Activated T-cell treated with anti-CD3 and anti-CD28 coated beads, Interleukin-2, amount 50 U/mL, for 4 hours (primary cell): Measurements from ENCODE around the gene APOL4. TPM values are rescaled to one million over a fixed set of nuclear protein-coding genes. Genes with fewer than 3 reads are reported as not detected.
"Not testable (repeated sequence)": the region's sequence is repeated elsewhere in the genome, so short reads cannot be mapped to it uniquely, and the experiment has no call there.

Source experiments
- ATAC-seq, 2 donors: fragments of 200-7000 bp; cut with Tn5 transposase; one replicate each; pipeline ENCODE4 v1.10.0; 2021
- DNase-seq: peaks from one replicate; pipeline ENCODE4 v3.0.0-alpha.2; 2020
- H3K27me3 Mint-ChIP-seq: one replicate; pipeline ENCODE4 v1.8.0; 2021; ENCODE audit warnings: low read depth, mixed read lengths
- H3K36me3 Mint-ChIP-seq: one replicate; pipeline ENCODE4 v1.8.0; 2022; ENCODE audit warnings: mixed read lengths; ENCODE audit not compliant: insufficient read depth
- H3K4me1 Mint-ChIP-seq: one replicate; pipeline ENCODE4 v1.8.0; 2021; ENCODE audit warnings: low read depth, mixed read lengths
- H3K4me3 Mint-ChIP-seq: one replicate; pipeline ENCODE4 v1.8.0; 2021; ENCODE audit warnings: mild to moderate bottlenecking, moderate library complexity, mixed read lengths
- H3K9me3 Mint-ChIP-seq: one replicate; pipeline ENCODE4 v1.8.0; 2021; ENCODE audit warnings: mixed read lengths
- total RNA-seq, 3 donors: library from RNA; stranded (reverse); gene quantifications; one replicate each; pipeline ENCODE4 v1.2.1, GENCODE V29; 2021

APOL4 gene
- total RNA-seq, 3 donors from 2014 or later, result 0.27 TPM; not detected in 2

DNA sequence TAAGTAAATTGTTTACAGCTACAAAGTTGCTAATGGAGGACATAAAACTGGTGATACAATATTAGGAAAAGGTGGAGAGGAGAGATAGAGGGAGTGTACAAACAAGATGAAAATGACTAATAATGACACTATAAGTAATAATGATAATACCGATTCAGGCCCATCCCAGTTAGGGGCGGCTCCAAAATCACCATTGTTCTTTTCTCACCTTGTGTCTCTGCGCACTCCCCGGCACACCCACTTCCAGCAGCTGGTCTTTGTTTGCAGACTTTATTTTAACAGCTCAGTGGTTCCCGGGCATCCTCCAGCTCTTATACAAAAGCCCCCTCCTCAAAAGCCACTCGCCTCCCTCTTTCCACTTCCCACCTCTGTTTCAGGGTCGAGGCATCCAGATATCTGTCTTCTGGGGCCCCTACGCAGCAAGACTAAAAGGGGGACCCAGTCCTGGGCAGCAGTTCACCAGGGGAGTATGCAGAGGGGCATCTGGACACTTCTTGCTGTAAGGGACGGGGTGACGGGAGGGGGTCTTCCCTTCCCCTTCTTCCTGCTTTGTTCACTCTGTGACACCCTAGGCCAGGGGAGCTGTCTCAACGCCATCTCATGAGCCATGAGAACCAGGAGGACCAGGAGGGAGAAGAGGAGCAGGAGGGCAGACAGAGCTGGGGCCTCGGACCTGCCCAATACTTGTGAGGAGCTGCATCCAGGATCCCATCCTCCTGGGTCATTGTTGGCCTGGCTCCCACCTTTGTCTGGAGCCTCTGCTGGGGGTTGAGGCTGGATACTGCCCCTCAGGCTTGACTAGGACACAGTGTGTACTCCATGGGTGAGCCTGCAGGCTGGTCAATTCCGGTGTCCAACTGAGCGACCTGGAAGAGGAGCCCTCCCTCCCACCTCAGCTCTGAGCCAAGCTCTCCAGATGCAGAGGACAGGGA, 35.0 kb upstream of the APOL4 start:
- Mint-ChIP-seq H3K27me3 (no peaks in the 10 kb centered on the region), H3K36me3 (peaks cover 54% of the 10 kb centered on the region)

DNA sequence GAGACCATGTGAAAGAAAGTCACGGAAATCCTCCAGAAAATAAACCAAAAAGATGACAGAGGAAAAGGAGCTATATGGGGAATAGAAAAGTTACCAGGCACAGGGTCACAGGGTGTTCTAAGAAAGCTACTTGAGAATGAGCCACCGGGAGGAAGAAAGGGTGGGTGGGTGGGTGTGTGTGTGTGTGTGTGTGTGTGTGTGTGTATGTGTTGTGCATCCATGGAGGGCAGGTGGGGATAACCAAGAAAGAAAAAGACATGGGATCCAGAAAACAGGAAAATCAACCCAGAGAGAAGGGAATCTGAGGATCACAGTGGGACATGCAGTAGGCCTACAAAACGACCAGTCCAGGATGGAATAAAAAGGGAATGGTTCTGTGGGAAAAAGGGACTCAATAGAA, 34.0 kb upstream of the APOL4 start:
- no peaks in the 10 kb centered on the region for H3K9me3 Mint-ChIP-seq
- peaks cover 62% of the 10 kb centered on the region for H3K36me3 Mint-ChIP-seq
- H3K27me3 Mint-ChIP-seq, result no peaks in the 10 kb centered on the region
- DNase-seq, result no peak
- peak overlapping the region; percentile 97 for H3K4me3 Mint-ChIP-seq
- H3K4me1 Mint-ChIP-seq, result peaks cover 64% of the 10 kb centered on the region
- no peak for ATAC-seq

More for the DNA sequence above, 35.0 kb upstream of the APOL4 start:
- no peak for DNase-seq
- Mint-ChIP-seq H3K4me3 (peak overlapping the region; percentile 97), H3K4me1 (peaks cover 64% of the 10 kb centered on the region), H3K9me3 (no peaks in the 10 kb centered on the region)
- ATAC-seq, result no peak

- peaks cover 67% of the 10 kb centered on the region for H3K36me3 Mint-ChIP-seq
- ATAC-seq, result no peak
- no peaks in the 10 kb centered on the region for H3K27me3 Mint-ChIP-seq
- H3K9me3 Mint-ChIP-seq, result no peaks in the 10 kb centered on the region
- peak overlapping the region; percentile 97 for H3K4me3 Mint-ChIP-seq
- DNase-seq, result no peak
- peaks cover 58% of the 10 kb centered on the region for H3K4me1 Mint-ChIP-seq
Observed at GRCh38 chr22:36234919-36235318, 33.3 kb upstream of the APOL4 start.

DNA sequence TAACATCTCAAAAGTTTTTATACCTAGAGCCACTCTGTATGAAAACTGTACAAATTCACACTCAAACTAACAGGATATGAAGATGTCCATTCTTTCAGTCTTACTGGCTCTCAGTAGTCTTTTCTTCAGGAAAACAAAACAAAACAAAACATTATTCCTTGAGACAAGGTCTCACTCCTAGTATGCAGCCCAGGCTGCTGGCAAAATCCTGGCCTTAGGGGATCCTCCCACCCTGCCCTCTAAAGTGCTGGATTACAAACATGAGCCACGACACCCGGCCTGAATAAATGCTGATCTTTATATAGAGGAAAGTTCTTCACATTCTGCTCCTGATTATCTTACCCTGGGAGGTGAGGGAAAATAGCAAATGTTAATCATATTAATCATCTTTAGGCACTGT, 32.6 kb upstream of the APOL4 start:
- H3K4me3 Mint-ChIP-seq, result no peak overlapping the region
- no peak for ATAC-seq
- no peaks in the 10 kb centered on the region for H3K9me3 Mint-ChIP-seq
- DNase-seq, result no peak
- peaks cover 53% of the 10 kb centered on the region for H3K4me1 Mint-ChIP-seq
- no peaks in the 10 kb centered on the region for H3K27me3 Mint-ChIP-seq
- peaks cover 69% of the 10 kb centered on the region for H3K36me3 Mint-ChIP-seq

GRCh38 chr22:36233796-36234195, 32.2 kb upstream of the APOL4 start:
- H3K36me3 Mint-ChIP-seq, result peaks cover 72% of the 10 kb centered on the region
- no peaks in the 10 kb centered on the region for H3K27me3 Mint-ChIP-seq
- no peaks in the 10 kb centered on the region for H3K9me3 Mint-ChIP-seq
- H3K4me1 Mint-ChIP-seq, result peaks cover 53% of the 10 kb centered on the region
- H3K4me3 Mint-ChIP-seq, result no peak overlapping the region
- DNase-seq (no peak), ATAC-seq (no peak)

GRCh38 chr22:36232715-36233401, 31.2 kb upstream of the APOL4 start:
- peaks cover 48% of the 10 kb centered on the region for H3K4me1 Mint-ChIP-seq
- H3K27me3 Mint-ChIP-seq, result no peaks in the 10 kb centered on the region
- ATAC-seq, result no peak

DNA sequence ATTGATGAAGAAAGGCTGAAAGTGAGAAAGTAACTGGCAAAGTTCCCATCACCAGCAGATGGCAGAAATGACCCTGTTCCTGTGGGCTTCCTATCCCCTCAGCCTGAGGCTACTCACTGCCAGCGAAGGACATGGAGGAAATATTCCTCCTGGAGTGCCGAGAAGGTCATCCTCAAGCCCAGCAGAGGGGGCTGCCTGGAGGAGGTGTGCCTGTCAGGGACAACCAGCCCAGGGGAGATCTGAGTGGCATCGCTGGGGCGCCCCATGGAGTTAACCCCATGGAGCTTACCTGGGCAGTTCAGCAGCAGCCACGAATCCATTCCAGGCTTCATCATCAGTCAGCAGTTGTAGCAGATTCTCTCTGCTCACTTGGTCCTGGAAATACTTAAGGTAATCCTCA, 29.4 kb upstream of the APOL4 start:
- not testable (repeated sequence) for H3K4me3 Mint-ChIP-seq, H3K9me3 Mint-ChIP-seq, H3K27me3 Mint-ChIP-seq, DNase-seq, ATAC-seq
- Mint-ChIP-seq H3K4me1 (peaks cover 30% of the 10 kb centered on the region), H3K36me3 (peaks cover 78% of the 10 kb centered on the region)

More at GRCh38 chr22:36232715-36233401, 31.2 kb upstream of the APOL4 start:
- Mint-ChIP-seq H3K4me3 (no peak overlapping the region), H3K9me3 (no peaks in the 10 kb centered on the region), H3K36me3 (peaks cover 72% of the 10 kb centered on the region)
- DNase-seq, result no peak

GRCh38 chr22:36229649-36230048, 28.0 kb upstream of the APOL4 start:
- H3K4me3 Mint-ChIP-seq, DNase-seq, H3K27me3 Mint-ChIP-seq, H3K9me3 Mint-ChIP-seq, ATAC-seq: not testable (repeated sequence)
- H3K4me1 Mint-ChIP-seq, result peaks cover 16% of the 10 kb centered on the region
- H3K36me3 Mint-ChIP-seq, result peaks cover 67% of the 10 kb centered on the region

DNA sequence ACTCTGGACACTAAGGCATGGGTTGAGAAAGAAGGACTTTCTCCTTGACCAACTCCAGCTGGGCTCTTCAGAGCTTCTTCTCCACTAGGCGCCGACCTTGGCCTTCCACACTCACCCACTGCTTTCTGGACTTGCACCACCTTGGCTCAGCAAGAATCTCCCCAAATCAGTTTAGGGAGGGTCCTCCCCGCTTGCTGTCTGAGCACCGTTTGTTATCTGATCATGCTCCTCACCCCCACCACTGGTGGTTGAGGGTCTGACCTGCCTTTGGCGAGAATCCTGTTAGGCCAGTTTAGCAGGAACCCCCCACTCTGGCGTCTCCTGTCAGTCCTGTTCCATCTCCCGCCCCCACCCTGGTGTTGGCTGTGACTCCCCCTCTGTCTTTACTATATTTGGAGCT, 27.3 kb upstream of the APOL4 start:
- H3K4me1 Mint-ChIP-seq, result peaks cover 12% of the 10 kb centered on the region
- H3K4me3 Mint-ChIP-seq, result no peak overlapping the region
- ATAC-seq, result no peak
- peaks cover 61% of the 10 kb centered on the region for H3K36me3 Mint-ChIP-seq
- H3K27me3 Mint-ChIP-seq, result no peaks in the 10 kb centered on the region
- DNase-seq, result no peak
- no peaks in the 10 kb centered on the region for H3K9me3 Mint-ChIP-seq

GRCh38 chr22:36228369-36228768, 26.8 kb upstream of the APOL4 start:
- peaks cover 56% of the 10 kb centered on the region for H3K36me3 Mint-ChIP-seq
- not testable (repeated sequence) for H3K4me1 Mint-ChIP-seq, DNase-seq, H3K27me3 Mint-ChIP-seq, H3K9me3 Mint-ChIP-seq, ATAC-seq, H3K4me3 Mint-ChIP-seq

GRCh38 chr22:36227806-36228205, 26.2 kb upstream of the APOL4 start:
- Mint-ChIP-seq H3K9me3 (no peaks in the 10 kb centered on the region), H3K36me3 (peaks cover 50% of the 10 kb centered on the region), H3K27me3 (no peaks in the 10 kb centered on the region), H3K4me3 (no peak overlapping the region), H3K4me1 (peaks cover 6% of the 10 kb centered on the region)
- no peak for DNase-seq
- ATAC-seq, result no peak

DNA sequence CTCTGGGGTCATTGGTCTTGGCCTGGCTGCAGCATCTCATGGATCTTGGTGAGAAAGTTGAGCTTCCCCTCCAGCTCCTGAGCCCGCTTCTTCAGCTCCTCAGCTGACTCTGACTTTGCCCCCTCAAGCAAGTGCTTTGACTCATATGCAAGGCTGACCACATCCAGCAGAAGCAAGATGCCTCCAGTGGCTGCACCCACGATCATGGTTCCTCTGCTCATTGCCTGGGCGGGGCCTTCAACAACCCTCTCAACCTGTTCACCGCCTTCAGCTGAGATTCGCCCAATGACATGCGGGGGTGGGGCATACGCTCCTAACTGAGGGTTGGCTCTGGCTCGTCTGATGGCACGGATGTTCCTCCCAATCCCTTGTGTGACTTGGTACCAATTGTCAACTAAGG, 25.8 kb upstream of the APOL4 start:
- no peaks in the 10 kb centered on the region for H3K9me3 Mint-ChIP-seq
- no peak for DNase-seq
- H3K4me3 Mint-ChIP-seq, result no peak overlapping the region
- H3K4me1 Mint-ChIP-seq, result peaks cover 6% of the 10 kb centered on the region
- ATAC-seq, result peak in 1 of 2 donors; percentile 31
- no peaks in the 10 kb centered on the region for H3K27me3 Mint-ChIP-seq
- peaks cover 48% of the 10 kb centered on the region for H3K36me3 Mint-ChIP-seq

- H3K27me3 Mint-ChIP-seq, result no peaks in the 10 kb centered on the region
- H3K9me3 Mint-ChIP-seq, result no peaks in the 10 kb centered on the region
- no peak overlapping the region for H3K4me3 Mint-ChIP-seq
- no peak for ATAC-seq
- no peak for DNase-seq
- peaks cover 37% of the 10 kb centered on the region for H3K36me3 Mint-ChIP-seq
- peaks cover 10% of the 10 kb centered on the region for H3K4me1 Mint-ChIP-seq
Observed at GRCh38 chr22:36226189-36226588, 24.6 kb upstream of the APOL4 start.

GRCh38 chr22:36225333-36225922, 23.8 kb upstream of the APOL4 start:
- H3K4me3 Mint-ChIP-seq, result no peak overlapping the region
- H3K36me3 Mint-ChIP-seq, result peaks cover 31% of the 10 kb centered on the region
- no peaks in the 10 kb centered on the region for H3K9me3 Mint-ChIP-seq
- ATAC-seq (no peak), DNase-seq (no peak)
- peaks cover 12% of the 10 kb centered on the region for H3K4me1 Mint-ChIP-seq
- no peaks in the 10 kb centered on the region for H3K27me3 Mint-ChIP-seq
